ENCODE measurements around the gene AKR1D1.

- TF ChIP-seq REST (IDR thresholded peaks at IDR 0.05; ENCODE audit: low read depth): no peak
- no peak for TF ChIP-seq EP300 (IDR thresholded peaks at IDR 0.05; ENCODE audit: borderline replicate concordance)
- TF ChIP-seq RAD21 (IDR thresholded peaks at IDR 0.05; ENCODE audit: low read depth): no peak
- no peak for TF ChIP-seq CREB1 (IDR thresholded peaks at IDR 0.05; ENCODE audit: low read depth)
- no peak for TF ChIP-seq YY1 (IDR thresholded peaks at IDR 0.05; ENCODE audit: low read depth)
- no peak for TF ChIP-seq TEAD4 (IDR thresholded peaks at IDR 0.05)
- no peak for TF ChIP-seq USF1 (IDR thresholded peaks at IDR 0.05)
- TF ChIP-seq CEBPB (IDR thresholded peaks at IDR 0.05): no peak
- no peak for TF ChIP-seq TAF1 (IDR thresholded peaks at IDR 0.05; ENCODE audit: low read depth)
These were observed 9.3 kb upstream of the AKR1D1 start for GRCh38 chr7:138066954-138067394.
